ENCODE measurements around the gene HIVEP3. TPM values are rescaled to one million over a fixed set of nuclear protein-coding genes. Genes with fewer than 3 reads are reported as not detected.

Gene HIVEP3
- total RNA-seq, 1 donor from 2014 or later = 8.9 TPM

DNA sequence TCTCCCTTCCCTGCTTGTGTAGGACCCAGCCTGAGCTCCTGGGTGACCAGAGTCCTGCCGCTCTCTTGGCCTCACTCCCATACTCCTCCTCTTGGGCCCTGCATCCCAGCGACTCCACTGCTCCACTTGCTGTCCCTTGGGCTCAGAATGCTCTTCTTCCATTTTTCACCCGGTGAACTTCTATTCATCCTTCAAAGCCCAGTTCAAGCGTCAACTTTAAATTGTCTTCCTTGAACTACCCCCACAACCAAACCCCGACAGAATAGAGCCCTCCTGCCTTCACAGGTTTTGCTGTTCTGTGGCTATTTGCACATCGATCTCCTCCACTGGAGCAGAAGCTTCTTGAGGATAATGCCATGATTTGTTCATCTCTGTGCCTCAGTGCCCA lies 218.9 kb downstream of the HIVEP3 start:
- H3K4me3 Mint-ChIP-seq (ENCODE audit: unreplicated experiment) = no peak overlapping the region
- no peak overlapping the region for H3K4me3 ChIP-seq (ENCODE audit: insufficient read depth, low read depth, low read length)
- no peaks in the 10 kb centered on the region for H3K9me3 ChIP-seq (ENCODE audit: insufficient read depth, low read depth, low read length)
- no peak overlapping the region for H3K4me2 ChIP-seq (ENCODE audit: low read length)
- no peaks in the 10 kb centered on the region for H3K36me3 ChIP-seq (ENCODE audit: insufficient read depth, low read length)
- H3K9ac ChIP-seq (ENCODE audit: low read length) = no peak overlapping the region
- no peaks in the 10 kb centered on the region for H3K79me2 ChIP-seq (ENCODE audit: insufficient read depth, low read length)
- no peaks in the 10 kb centered on the region for H4K20me1 ChIP-seq (ENCODE audit: insufficient read depth, low read length)
- peaks cover 1% of the 10 kb centered on the region for H3K9me3 Mint-ChIP-seq (ENCODE audit: unreplicated experiment)
- H2AFZ ChIP-seq (ENCODE audit: low read depth, low read length) = no peak overlapping the region
- H3K4me1 Mint-ChIP-seq (ENCODE audit: low read depth, unreplicated experiment) = peaks cover 2% of the 10 kb centered on the region
- DNase-seq (ENCODE audit: low read depth) = no peak
- no peaks in the 10 kb centered on the region for H3K4me1 ChIP-seq (ENCODE audit: insufficient read depth, low read length)
- no peak for FAIRE-seq
- no peak overlapping the region for H3K27ac Mint-ChIP-seq (ENCODE audit: unreplicated experiment)
- no peaks in the 10 kb centered on the region for H3K27me3 ChIP-seq (ENCODE audit: insufficient read depth, low read length)
- TF ChIP-seq, protein P1, sequence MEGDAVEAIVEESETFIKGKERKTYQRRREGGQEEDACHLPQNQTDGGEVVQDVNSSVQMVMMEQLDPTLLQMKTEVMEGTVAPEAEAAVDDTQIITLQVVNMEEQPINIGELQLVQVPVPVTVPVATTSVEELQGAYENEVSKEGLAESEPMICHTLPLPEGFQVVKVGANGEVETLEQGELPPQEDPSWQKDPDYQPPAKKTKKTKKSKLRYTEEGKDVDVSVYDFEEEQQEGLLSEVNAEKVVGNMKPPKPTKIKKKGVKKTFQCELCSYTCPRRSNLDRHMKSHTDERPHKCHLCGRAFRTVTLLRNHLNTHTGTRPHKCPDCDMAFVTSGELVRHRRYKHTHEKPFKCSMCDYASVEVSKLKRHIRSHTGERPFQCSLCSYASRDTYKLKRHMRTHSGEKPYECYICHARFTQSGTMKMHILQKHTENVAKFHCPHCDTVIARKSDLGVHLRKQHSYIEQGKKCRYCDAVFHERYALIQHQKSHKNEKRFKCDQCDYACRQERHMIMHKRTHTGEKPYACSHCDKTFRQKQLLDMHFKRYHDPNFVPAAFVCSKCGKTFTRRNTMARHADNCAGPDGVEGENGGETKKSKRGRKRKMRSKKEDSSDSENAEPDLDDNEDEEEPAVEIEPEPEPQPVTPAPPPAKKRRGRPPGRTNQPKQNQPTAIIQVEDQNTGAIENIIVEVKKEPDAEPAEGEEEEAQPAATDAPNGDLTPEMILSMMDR (IDR thresholded peaks at IDR 0.05; ENCODE audit: insufficient read depth, low read depth, low read length) = no peak
- no peak for TF ChIP-seq EZH2 (IDR thresholded peaks at IDR 0.05; ENCODE audit: insufficient read depth, low read length)
- H3K36me3 Mint-ChIP-seq (ENCODE audit: low read depth, unreplicated experiment) = no peaks in the 10 kb centered on the region
- peaks cover 40% of the 10 kb centered on the region for H3K27me3 Mint-ChIP-seq (ENCODE audit: low read depth, unreplicated experiment)
- H3K27ac ChIP-seq (ENCODE audit: low read depth, low read length) = no peak overlapping the region

DNA sequence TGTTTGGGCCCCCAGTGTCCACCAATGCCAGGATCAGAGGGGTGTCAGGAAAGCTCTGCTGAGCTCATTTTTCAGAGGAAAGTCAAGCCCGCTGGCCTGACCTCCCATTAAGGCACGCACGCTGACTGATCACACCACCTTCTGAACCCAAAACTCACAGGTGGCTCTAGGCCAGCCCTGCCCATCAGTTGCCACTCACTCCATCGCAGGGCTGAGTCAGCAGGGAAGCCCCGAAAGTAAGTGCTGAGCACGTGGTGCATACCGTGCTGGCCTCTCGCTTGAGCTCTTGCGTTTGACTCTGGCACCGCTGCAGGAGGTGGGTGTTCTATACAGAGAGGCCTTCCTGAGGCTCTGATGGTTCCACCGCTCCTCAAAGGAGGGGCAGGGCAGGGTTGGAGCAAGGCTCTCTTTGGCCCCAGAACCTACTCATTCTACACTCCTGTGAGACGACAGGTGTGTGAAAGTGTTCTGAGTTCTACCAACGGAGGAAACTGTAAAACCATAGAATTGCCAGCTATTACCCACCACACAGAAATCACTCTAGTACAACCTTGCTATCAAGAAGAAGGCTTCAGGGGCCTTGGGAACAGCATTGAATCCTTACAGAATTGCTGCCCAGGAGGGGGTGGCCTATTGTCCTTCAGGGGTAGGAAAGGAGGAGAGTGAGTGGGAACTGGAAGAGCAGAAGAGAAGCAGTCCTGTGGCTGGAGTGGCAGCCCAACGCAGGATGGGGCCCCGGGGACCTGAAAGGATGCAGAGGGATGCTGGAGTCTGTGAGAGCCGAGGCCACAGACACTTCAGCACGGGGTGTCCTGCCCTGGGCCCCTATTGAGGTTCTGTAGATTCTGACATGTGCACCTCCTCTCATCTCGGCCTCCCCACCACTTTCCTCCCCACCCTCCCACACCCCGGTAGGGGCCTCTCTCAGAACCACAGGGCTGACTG lies 219.5 kb downstream of the HIVEP3 start:
- no peaks in the 10 kb centered on the region for H3K36me3 ChIP-seq (ENCODE audit: insufficient read depth, low read length)
- H3K27me3 ChIP-seq (ENCODE audit: insufficient read depth, low read length) = no peaks in the 10 kb centered on the region
- Mint-ChIP-seq H3K27ac (ENCODE audit: unreplicated experiment) (no peak overlapping the region), H3K4me1 (ENCODE audit: low read depth, unreplicated experiment) (peaks cover 2% of the 10 kb centered on the region), H3K36me3 (ENCODE audit: low read depth, unreplicated experiment) (no peaks in the 10 kb centered on the region), H3K27me3 (ENCODE audit: low read depth, unreplicated experiment) (peaks cover 36% of the 10 kb centered on the region), H3K9me3 (ENCODE audit: unreplicated experiment) (peaks cover 1% of the 10 kb centered on the region), H3K4me3 (ENCODE audit: unreplicated experiment) (no peak overlapping the region)
- H3K27ac ChIP-seq (ENCODE audit: low read depth, low read length) = no peak overlapping the region
- H2AFZ ChIP-seq (ENCODE audit: low read depth, low read length) = no peak overlapping the region
- no peaks in the 10 kb centered on the region for H3K9me3 ChIP-seq (ENCODE audit: insufficient read depth, low read depth, low read length)
- TF ChIP-seq, protein P1 (IDR thresholded peaks at IDR 0.05; ENCODE audit: insufficient read depth, low read depth, low read length) = no peak
- TF ChIP-seq EZH2 (IDR thresholded peaks at IDR 0.05; ENCODE audit: insufficient read depth, low read length) = no peak
- no peak overlapping the region for H3K9ac ChIP-seq (ENCODE audit: low read length)
- H4K20me1 ChIP-seq (ENCODE audit: insufficient read depth, low read length) = no peaks in the 10 kb centered on the region
- no peaks in the 10 kb centered on the region for H3K4me1 ChIP-seq (ENCODE audit: insufficient read depth, low read length)
- FAIRE-seq = no peak
- H3K79me2 ChIP-seq (ENCODE audit: insufficient read depth, low read length) = no peaks in the 10 kb centered on the region
- H3K4me2 ChIP-seq (ENCODE audit: low read length) = no peak overlapping the region
- DNase-seq (ENCODE audit: low read depth) = no peak
- H3K4me3 ChIP-seq (ENCODE audit: insufficient read depth, low read depth, low read length) = no peak overlapping the region

DNA sequence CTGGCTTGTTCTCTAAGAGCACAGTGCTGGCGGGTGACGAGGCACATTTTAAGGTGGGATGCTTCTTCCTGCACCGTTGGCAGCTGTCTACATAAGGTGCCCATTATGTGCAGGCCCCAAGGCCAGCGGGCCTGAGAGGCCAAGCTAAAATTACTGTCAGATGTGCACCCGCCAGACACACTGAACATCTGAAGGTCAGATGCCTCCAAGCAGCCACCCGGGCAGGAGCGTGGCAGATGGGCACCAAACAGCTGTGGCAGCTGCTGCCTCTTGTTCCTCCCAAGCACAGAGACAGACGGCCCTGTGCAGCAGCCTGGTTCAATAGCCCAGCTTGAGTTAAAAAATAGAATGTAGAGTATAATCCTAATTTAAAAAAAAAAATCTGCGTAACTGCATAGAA lies 222.3 kb downstream of the HIVEP3 start:
- no peaks in the 10 kb centered on the region for H3K9me3 ChIP-seq (ENCODE audit: insufficient read depth, low read depth, low read length)
- FAIRE-seq (no peak), DNase-seq (ENCODE audit: low read depth) (no peak)
- H3K9ac ChIP-seq (ENCODE audit: low read length) = no peak overlapping the region
- Mint-ChIP-seq H3K4me3 (ENCODE audit: unreplicated experiment) (no peak overlapping the region), H3K9me3 (ENCODE audit: unreplicated experiment) (peaks cover 1% of the 10 kb centered on the region), H3K27ac (ENCODE audit: unreplicated experiment) (no peak overlapping the region), H3K36me3 (ENCODE audit: low read depth, unreplicated experiment) (no peaks in the 10 kb centered on the region), H3K27me3 (ENCODE audit: low read depth, unreplicated experiment) (peaks cover 37% of the 10 kb centered on the region), H3K4me1 (ENCODE audit: low read depth, unreplicated experiment) (peaks cover 2% of the 10 kb centered on the region)
- no peaks in the 10 kb centered on the region for H4K20me1 ChIP-seq (ENCODE audit: insufficient read depth, low read length)
- H3K79me2 ChIP-seq (ENCODE audit: insufficient read depth, low read length) = no peaks in the 10 kb centered on the region
- no peaks in the 10 kb centered on the region for H3K4me1 ChIP-seq (ENCODE audit: insufficient read depth, low read length)
- TF ChIP-seq, protein P1 (IDR thresholded peaks at IDR 0.05; ENCODE audit: insufficient read depth, low read depth, low read length) = no peak
- TF ChIP-seq EZH2 (IDR thresholded peaks at IDR 0.05; ENCODE audit: insufficient read depth, low read length) = no peak
- no peak overlapping the region for H3K4me3 ChIP-seq (ENCODE audit: insufficient read depth, low read depth, low read length)
- H3K27ac ChIP-seq (ENCODE audit: low read depth, low read length) = no peak overlapping the region
- H3K36me3 ChIP-seq (ENCODE audit: insufficient read depth, low read length) = no peaks in the 10 kb centered on the region
- H3K4me2 ChIP-seq (ENCODE audit: low read length) = no peak overlapping the region
- no peak overlapping the region for H2AFZ ChIP-seq (ENCODE audit: low read depth, low read length)
- H3K27me3 ChIP-seq (ENCODE audit: insufficient read depth, low read length) = no peaks in the 10 kb centered on the region

Data from astrocyte (in vitro differentiated cells and primary cell).